Stimulated activated CD4-positive, alpha-beta T cell treated with anti-CD3 and anti-CD28 coated beads, Interleukin-12 subunit alpha, Interleukin-12 subunit beta, amount 100 ng/mL, for 48 hours (primary cell): Measurements from ENCODE around the gene DYRK1A.
"Not testable (repeated sequence)": the region's sequence is repeated elsewhere in the genome, so short reads cannot be mapped to it uniquely, and the experiment has no call there.

Experiments
- DNase-seq, 3 donors: peaks; one replicate each; pipeline ENCODE4 v3.0.0-alpha.2; 2020; ENCODE audit warnings: low read depth in 2 of 3, low spot score in 1 of 3

DYRK1A gene

GRCh38 chr21:37524944-37525343, 158.4 kb downstream of the DYRK1A start:
- DNase-seq, result not testable (repeated sequence)

GRCh38 chr21:37525810-37526209, 159.2 kb downstream of the DYRK1A start:
- no peak for DNase-seq

GRCh38 chr21:37527103-37527502, 160.5 kb downstream of the DYRK1A start:
- no peak for DNase-seq

- DNase-seq, result no peak
Measured at GRCh38 chr21:37527716-37528115, 161.1 kb downstream of the DYRK1A start.

GRCh38 chr21:37528150-37528937, 161.8 kb downstream of the DYRK1A start:
- no peak for DNase-seq

- DNase-seq, result no peak
Measured at GRCh38 chr21:37529649-37530048, 163.1 kb downstream of the DYRK1A start.

GRCh38 chr21:37530901-37531351, 164.4 kb downstream of the DYRK1A start:
- DNase-seq, result no peak

- no peak for DNase-seq
Measured at GRCh38 chr21:37531431-37531932, 164.9 kb downstream of the DYRK1A start.

GRCh38 chr21:37532868-37533780, 166.6 kb downstream of the DYRK1A start:
- peak; percentile 2 to 12 (median 4) for DNase-seq

GRCh38 chr21:37534431-37534830, 167.9 kb downstream of the DYRK1A start:
- no peak for DNase-seq

- no peak for DNase-seq
Measured at GRCh38 chr21:37535130-37535529, 168.6 kb downstream of the DYRK1A start.

- no peak for DNase-seq
Measured at GRCh38 chr21:37535672-37536071, 169.1 kb downstream of the DYRK1A start.

- DNase-seq, result no peak
Measured at GRCh38 chr21:37536616-37537278, 170.2 kb downstream of the DYRK1A start.

GRCh38 chr21:37537391-37537996, 170.9 kb downstream of the DYRK1A start:
- DNase-seq, result no peak

GRCh38 chr21:37538971-37539590, 172.5 kb downstream of the DYRK1A start:
- DNase-seq, result no peak

GRCh38 chr21:37541128-37541527, 174.6 kb downstream of the DYRK1A start:
- DNase-seq, result not testable (repeated sequence)

GRCh38 chr21:37542512-37542911, 175.9 kb downstream of the DYRK1A start:
- DNase-seq, result no peak

- no peak for DNase-seq
Measured at GRCh38 chr21:37546299-37546908, 179.8 kb downstream of the DYRK1A start.

GRCh38 chr21:37546949-37547614, 180.5 kb downstream of the DYRK1A start:
- DNase-seq, result no peak
